Measurements from ENCODE around the gene ZNF497.
A peak's percentile ranks its signal among the peaks of the same experiment; 100 is the strongest.

Gene ZNF497

DNA sequence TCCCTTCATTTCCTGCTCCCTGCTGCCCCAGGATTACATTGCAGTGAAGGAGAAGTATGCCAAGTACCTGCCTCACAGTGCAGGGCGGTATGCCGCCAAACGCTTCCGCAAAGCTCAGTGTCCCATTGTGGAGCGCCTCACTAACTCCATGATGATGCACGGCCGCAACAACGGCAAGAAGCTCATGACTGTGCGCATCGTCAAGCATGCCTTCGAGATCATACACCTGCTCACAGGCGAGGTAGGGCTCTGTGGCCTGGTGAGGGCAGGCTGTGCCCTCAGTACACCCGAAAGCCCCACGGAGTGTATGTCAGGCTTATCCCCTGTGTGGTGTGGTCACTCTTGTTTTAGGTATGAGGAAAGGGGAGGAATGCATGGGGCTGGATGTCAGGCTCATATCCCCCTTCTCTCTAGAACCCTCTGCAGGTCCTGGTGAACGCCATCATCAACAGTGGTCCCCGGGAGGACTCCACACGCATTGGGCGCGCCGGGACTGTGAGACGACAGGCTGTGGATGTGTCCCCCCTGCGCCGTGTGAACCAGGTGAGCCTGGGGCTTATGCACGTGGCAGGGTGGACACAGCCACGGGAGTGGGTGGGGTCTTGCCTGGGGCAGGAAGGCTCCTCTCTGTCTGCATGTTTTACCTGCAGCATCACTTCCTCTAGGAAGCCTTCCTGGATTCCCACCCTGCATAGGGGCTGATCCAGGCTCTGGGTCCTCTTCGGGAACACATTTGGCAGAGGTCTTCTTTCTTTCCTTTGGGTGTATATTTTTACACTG, 30.6 kb upstream of the ZNF497 start:
- H3K4me3 ChIP-seq (ENCODE audit: low read depth, low read length): no peak overlapping the region
- in situ Hi-C loops (cut with HindIII; ENCODE audit: low sequenced_read_pairs): no loop called here
- DNase-seq (ENCODE audit: low read depth): no peak
- no peak for TF ChIP-seq CTCF (IDR thresholded peaks at IDR 0.05; ENCODE audit: low read depth, low read length, missing control alignments)

- no peak for TF ChIP-seq CTCF (IDR thresholded peaks at IDR 0.05; ENCODE audit: low read depth, low read length, missing control alignments)
- no peak for DNase-seq (ENCODE audit: low read depth)
- in situ Hi-C loops (cut with HindIII; ENCODE audit: low sequenced_read_pairs): no loop called here
- peak overlapping the region; percentile 88 for H3K4me3 ChIP-seq (ENCODE audit: low read depth, low read length)
Observed at GRCh38 chr19:58388175-58388526, 25.6 kb upstream of the ZNF497 start.

- TF ChIP-seq CTCF (IDR thresholded peaks at IDR 0.05; ENCODE audit: low read depth, low read length, missing control alignments): no peak
- in situ Hi-C loops (cut with HindIII; ENCODE audit: low sequenced_read_pairs): no loop called here
- H3K4me3 ChIP-seq (ENCODE audit: low read depth, low read length): peak overlapping the region; percentile 88
- no peak for DNase-seq (ENCODE audit: low read depth)
Observed at GRCh38 chr19:58387338-58388174, 25.0 kb upstream of the ZNF497 start.

DNA sequence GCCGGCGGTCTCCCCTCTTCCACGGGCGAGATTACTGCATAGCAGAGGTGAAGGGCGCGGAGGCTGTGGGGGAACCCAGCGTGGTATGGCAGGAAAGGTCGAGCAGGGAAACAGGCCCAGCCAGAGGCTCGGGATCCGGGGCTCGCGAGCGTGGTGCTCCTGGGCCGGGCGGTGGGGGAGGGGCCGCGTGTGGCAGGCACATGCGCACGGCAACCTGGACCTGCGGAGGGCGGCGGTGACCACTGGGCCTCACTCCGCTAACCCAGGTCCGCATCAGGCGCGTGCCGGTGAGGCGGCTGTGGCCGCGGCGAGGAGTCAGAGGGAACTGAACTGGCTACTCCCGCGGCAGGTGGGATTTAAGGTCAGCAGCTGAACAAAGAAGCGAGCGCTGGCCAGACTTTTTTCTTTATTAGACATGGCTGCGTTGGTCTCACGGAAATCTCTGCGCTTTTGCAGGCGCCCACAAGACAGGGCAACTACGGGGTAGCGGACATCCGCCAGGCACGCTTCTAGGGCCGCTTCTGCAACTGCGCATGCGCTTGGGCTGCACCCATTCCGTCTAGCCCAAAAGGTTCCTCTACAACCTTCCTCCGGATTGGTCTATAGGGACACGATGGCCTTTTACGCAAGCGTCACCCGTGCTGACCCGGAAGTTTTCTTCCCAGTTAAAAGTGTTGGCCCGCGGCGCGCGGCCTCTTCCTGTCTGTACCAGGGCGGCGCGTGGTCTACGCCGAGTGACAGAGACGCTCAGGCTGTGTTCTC, 24.2 kb upstream of the ZNF497 start, which contains the start of gene RPS5:
RPS5 (plus strand) TSS at position 694 of the 762 bp plus-strand sequence. CDS start 869 bp downstream, outside the sequence.
- peak within 1 kb of the TSS; percentile 88 for H3K4me3 ChIP-seq (ENCODE audit: low read depth, low read length)
- in situ Hi-C loops (cut with HindIII; ENCODE audit: low sequenced_read_pairs): no loop called here
- DNase-seq (ENCODE audit: low read depth): peak; percentile 95
- no peak for TF ChIP-seq CTCF (IDR thresholded peaks at IDR 0.05; ENCODE audit: low read depth, low read length, missing control alignments)

DNA sequence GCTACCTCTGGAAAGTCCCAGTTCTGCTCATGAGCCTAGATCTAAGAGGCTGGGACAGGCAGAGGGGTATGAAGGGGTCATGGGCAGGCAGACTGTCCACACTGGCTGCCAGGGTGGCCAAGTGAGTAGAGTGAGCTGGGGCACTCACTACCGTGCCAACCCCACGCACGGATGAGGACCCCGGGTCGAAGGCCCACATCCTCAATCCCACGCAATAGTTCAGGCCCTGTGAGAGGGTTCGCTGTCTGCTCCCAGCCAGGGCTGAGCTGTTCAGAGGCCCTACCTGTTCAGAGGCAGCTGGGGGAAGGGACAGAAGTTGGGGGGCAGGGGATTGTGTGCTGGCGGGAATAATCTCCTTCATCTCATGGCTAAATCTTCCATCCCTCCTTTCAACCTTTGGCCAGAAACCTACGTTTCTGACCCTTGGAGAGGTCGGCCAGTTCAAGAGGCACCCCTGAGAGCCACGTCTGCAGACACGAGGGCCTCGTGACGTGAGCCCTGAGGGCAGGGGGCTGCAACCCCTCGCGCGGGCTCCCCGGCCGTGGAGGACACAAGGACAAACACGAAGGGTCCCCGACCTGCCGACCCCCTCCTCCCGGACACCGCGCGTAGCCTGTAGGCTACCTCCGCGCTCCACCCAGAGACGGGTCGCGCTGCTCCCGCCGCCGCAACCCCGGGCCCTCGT, 23.5 kb upstream of the ZNF497 start:
- peak overlapping the region; percentile 88 for H3K4me3 ChIP-seq (ENCODE audit: low read depth, low read length)
- no peak for DNase-seq (ENCODE audit: low read depth)
- TF ChIP-seq CTCF (IDR thresholded peaks at IDR 0.05; ENCODE audit: low read depth, low read length, missing control alignments): no peak
- in situ Hi-C loops (cut with HindIII; ENCODE audit: low sequenced_read_pairs): no loop called here
